Subcutaneous preadipocyte (primary cell): ENCODE measurements around the gene ZNF140. TPM values are rescaled to one million over a fixed set of nuclear protein-coding genes. Genes with fewer than 3 reads are reported as not detected.

Experiments
- total RNA-seq: library from RNA; depleted of rRNA; stranded (reverse); fragments of >200 nt; gene quantifications from 2 replicates; pipeline ENCODE4 v1.2.3, GENCODE V29; 2012

The ZNF140 gene
- total RNA-seq, result 11.0 and 16.4 TPM in 2 replicates

DNA sequence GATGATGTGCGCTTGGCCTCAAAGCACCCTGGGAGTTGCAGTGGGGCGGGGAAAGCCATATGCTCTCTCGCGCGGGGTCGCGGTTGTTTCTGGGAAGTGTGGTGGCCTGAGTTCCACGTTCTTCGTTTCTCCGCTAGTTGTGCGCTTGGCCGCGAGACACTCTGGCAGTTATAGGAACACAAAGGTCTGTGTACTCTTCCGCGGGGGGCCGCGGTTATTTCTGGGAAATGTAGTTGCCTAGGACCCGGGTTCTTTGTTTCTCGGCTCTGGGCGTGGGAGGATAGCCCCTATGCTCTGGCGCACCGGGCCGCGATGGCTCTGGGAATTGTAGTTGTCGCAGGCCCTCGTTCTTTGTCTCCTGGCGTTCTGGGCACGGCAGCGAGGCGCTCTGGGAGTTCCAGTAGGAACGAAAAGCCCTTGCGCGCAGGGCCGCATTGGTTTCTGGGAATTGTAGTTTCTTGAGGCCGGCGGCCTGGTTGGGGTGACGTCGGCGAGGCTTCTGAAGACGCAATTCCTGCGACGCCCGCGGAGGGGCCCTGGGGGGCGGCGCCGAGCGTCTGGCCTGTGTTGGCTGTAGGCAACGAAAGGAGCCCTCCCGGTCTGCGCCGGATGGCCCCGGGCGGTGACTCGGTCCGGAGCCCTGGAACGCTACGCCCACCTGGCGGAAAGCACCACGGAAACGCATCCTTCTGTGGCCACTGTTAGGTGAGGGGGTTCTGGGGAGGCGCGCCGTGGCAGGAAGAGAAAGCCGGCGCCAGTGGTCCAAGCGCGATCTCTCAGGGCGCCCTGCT lies at the start of gene ZNF140:
Gene ZNF140, plus strand, starts transcription at position 556 of the 791 bp plus-strand sequence. CDS start 398 bp downstream, outside the sequence.

DNA sequence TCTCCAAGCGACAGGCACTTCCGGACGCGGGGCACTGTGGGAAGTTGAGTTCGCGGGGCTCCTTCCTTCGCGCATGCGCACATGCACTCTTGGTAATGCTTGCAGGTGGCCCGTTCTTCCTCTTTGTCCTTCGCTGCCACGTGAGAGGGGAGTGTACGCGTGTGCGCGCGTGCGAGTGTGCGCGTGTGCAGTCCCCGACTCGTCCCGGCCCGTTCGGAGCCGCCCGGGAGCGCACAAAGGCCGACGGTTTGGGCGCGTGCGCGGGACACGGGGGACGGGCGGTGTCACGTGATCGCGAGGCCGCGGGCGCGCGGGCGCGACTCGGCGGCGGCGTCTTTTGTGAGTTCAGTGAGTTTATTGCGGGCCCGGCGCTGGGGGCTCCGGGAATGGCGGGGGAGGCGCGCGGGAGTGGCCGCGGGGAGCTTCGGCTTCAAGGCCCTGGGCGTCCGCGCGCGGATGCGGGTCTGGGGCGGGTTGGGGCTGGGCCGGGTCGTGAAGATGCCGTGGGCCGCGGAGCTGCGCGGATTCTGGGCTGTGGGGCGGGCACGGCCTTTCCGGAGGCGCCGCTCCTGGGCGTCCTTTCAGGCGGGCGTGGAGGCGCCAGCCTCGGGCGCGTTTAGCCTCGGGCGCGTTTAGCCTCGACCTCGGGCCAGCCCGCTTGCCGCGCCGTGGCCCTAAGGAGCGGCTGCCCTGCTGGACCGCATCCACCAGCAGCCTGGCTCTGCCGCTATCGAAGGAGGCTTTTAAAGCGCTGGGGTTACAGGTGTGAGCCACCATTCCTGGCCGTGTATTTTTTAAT lies 43.3 kb upstream of the ZNF140 start, which contains the start of gene ZNF84:
Gene ZNF84, plus strand, starts transcription at position 303 of the 799 bp plus-strand sequence. CDS start 3,959 bp downstream, outside the sequence.

DNA sequence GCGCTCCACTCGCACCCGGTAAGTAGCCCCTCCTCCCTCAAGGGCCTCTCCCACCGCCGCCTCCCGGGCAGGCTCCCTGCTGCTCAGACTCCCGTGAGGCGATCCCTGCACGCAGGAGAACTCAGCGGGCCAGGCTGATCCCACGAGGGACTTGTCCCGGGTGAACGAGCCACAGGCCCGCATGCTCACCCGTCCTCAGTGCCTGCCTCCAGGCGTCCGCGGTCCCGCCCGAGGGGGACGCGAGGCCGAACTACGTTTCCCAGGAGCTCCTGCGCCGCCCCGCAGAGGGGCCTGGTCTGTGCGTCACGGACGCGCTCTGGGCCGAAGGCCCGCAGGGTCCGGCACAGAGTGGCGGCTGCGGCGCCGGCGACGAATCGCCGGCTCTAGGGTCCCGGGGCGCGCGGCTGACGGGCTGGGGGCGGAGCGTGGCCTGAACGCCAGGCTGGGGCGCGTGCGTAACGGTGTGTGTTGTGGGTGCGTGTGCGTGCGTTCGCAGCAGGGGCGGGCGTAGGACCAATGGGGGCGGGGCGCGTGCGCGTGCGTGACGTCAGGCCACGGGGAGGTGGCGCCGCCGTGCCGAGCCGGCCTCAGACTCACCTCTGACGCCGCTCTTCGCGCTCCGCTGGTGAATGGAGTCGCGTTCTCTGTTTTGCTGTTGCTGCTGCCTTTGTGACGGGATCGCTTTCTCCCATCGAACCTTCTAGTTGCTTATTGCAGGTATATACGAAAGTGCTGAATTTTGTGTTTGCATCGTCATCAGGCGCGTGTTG lies 49.5 kb downstream of the ZNF140 start, which contains the start of the genes ZNF10 and ZNF891:
Gene ZNF10, plus strand, starts transcription at position 590 of the 770 bp plus-strand sequence. CDS start 13,866 bp downstream, outside the sequence.
Gene ZNF891, minus strand, starts transcription at position 237 of the 770 bp plus-strand sequence. CDS start 8,356 bp downstream, outside the sequence.

Other genes with a start within 250 kb of the ZNF140 start
- gene CHFR, start 193.3 kb upstream of the ZNF140 start, total RNA-seq, result 37.5 and 38.5 TPM in 2 replicates
- 11.0 and 11.1 TPM in 2 replicates for gene ZNF605, start 124.6 kb upstream of the ZNF140 start, total RNA-seq
- 16.8 and 22.8 TPM in 2 replicates for gene ZNF26, start 94.6 kb upstream of the ZNF140 start, total RNA-seq
- 16.2 and 17.8 TPM in 2 replicates for gene ZNF84, start 43.4 kb upstream of the ZNF140 start, total RNA-seq
- gene ZNF891, start 49.4 kb downstream of the ZNF140 start, total RNA-seq, result 1.1 and 1.4 TPM in 2 replicates
- 2.9 and 3.5 TPM in 2 replicates for gene ZNF10, start 49.7 kb downstream of the ZNF140 start, total RNA-seq
- gene ZNF268, start 100.6 kb downstream of the ZNF140 start, total RNA-seq, result 19.1 and 20.9 TPM in 2 replicates
- gene ANHX, start 155.0 kb downstream of the ZNF140 start, total RNA-seq, result not detected in 2 replicates